Measurements from ENCODE around the gene RGPD8. TPM values are rescaled to one million over a fixed set of nuclear protein-coding genes. Genes with fewer than 3 reads are reported as not detected.
"Not testable (repeated sequence)": the region's sequence is repeated elsewhere in the genome, so short reads cannot be mapped to it uniquely, and the experiment has no call there.

The RGPD8 gene
- 6.6 TPM for polyA plus RNA-seq (2012; ENCODE audit: missing spikeins)

DNA sequence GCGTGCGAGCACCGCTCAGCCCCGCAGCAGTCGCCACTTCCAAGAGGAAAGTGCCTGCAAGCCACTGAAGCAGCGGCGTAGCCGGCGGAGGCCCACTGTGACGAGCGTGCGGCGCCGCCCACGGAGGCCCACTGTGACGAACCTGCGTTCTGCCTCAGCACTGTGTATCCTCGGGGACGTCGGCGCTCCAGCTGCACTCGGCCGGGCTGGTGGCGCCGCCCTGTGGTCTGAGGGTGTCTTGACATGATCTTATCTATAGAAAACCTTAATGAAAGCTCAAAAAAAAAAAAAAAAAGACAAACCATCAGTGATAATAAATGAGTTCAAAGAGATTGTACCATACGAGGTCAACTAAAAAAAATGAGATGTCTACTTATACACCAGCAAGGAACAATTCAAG lies at the start of gene RGPD8:
TSS of gene RGPD8 (minus strand) at position 166 of the 400 bp plus-strand sequence. CDS start 192 bp downstream, outside the sequence.
- FAIRE-seq; DNase-seq (ENCODE audit: insufficient read length): not testable (repeated sequence)

DNA sequence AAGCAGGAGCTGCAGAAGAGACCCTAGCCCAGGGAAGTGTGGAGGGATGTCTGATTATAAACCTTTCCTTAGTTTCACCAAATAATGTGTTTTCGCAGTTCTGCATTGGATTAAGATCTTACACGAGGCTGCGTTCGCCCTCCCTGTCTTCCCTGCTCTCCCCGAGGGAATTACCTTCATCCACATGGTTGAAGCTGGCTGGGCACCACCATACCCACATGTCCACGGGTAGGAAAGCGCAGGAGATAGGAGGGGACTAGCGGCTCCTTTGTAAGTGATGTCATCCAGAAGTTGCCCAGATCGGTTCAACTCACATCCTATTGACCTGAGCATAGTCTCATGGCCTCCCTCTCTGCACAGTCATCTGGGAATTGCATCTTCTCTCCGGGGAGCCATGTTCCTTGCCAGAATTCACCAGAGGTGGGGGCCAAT lies 49.6 kb upstream of the RGPD8 start:
- FAIRE-seq (no peak), DNase-seq (ENCODE audit: insufficient read length) (no peak)
- TF ChIP-seq POLR2AphosphoS5 (IDR thresholded peaks at IDR 0.05; ENCODE audit: low read depth, low read length) (no peak), POLR2A (IDR thresholded peaks at IDR 0.05; ENCODE audit: low read depth, low read length) (no peak), TAF1 (IDR thresholded peaks at IDR 0.05; ENCODE audit: borderline replicate concordance, low read depth, low read length) (no peak)

DNA sequence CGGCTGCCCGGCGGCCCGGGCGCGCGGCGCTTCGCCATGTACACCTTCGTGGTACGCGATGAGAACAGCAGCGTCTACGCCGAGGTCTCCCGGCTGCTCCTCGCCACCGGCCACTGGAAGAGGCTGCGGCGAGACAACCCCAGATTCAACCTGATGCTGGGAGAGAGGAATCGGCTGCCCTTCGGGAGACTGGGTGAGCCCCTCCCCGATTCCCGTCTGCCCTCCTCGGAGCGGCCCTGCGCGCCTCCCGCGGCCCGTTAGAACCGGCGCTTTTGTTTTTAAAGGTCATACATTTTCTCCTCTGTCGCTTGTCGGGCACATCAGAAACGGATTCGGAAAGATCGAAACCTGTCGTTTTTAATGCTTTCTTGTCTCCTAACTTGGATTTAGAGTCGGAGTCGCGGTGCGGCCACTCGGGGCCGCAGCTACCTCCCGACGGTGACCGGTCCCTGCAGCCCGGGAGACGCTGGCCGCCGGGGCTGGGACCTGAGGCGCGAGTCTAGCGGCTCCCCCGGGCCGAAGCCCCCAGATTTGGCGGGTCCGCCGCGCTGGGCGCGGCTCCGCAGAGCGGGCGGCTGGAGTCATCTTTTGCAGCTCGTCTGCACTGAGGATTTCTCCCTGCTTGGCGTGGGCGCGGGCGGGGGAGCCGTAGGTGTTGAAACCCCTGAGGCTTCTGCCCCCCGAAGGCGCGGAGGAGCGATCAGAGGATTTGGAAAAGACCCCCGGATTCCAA lies 49.0 kb upstream of the RGPD8 start:
- peak; percentile 50 for DNase-seq (ENCODE audit: insufficient read length)
- FAIRE-seq: no peak
- TF ChIP-seq POLR2AphosphoS5 (IDR thresholded peaks at IDR 0.05; ENCODE audit: low read depth, low read length) (no peak), TAF1 (IDR thresholded peaks at IDR 0.05; ENCODE audit: borderline replicate concordance, low read depth, low read length) (no peak), POLR2A (IDR thresholded peaks at IDR 0.05; ENCODE audit: low read depth, low read length) (no peak)

GRCh38 chr2:112481528-112482233 lies 48.2 kb upstream of the RGPD8 start, which contains the start of gene TTL:
Gene TTL, plus strand, starts transcription at chr2:112482156. Its CDS starts 189 bp downstream, at chr2:112482345.
- FAIRE-seq: peak; percentile 73
- peak; percentile 73 for DNase-seq (ENCODE audit: insufficient read length)
- TF ChIP-seq POLR2A (IDR thresholded peaks at IDR 0.05; ENCODE audit: low read depth, low read length): peak; percentile 37; the same call in 1 of the 2 replicates
- no peak for TF ChIP-seq TAF1 (IDR thresholded peaks at IDR 0.05; ENCODE audit: borderline replicate concordance, low read depth, low read length)

DNA sequence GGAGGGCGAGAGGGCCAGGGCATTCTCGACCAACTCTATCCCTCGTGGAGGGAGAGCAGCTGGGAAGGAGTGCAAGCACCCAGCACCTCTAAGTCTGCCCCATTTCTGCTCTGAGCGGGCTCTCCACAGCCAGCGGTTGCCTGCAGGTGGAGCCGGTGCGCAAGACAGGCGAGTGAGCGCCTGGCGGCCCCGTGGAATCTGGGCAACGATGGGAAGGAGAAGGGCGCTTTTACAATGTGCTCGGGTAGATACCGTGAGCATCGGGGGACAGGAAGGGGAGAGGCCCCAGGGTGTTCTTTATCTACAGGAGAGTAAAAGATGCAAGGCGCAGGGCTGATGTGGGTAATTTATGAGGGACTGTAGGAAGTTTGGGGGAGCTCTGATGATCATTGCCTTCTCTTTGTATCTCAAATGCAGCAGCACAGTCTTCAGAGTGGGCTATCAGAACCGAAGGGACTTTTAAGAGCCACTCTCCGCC lies 47.6 kb upstream of the RGPD8 start:
- TF ChIP-seq POLR2A (IDR thresholded peaks at IDR 0.05; ENCODE audit: low read depth, low read length): peak; percentile 35; the same call in 1 of the 2 replicates
- 0 out of 2 replicates have a peak, but pooled peaks have one; percentile 21 for TF ChIP-seq POLR2AphosphoS5 (IDR thresholded peaks at IDR 0.05; ENCODE audit: low read depth, low read length)
- no peak for TF ChIP-seq TAF1 (IDR thresholded peaks at IDR 0.05; ENCODE audit: borderline replicate concordance, low read depth, low read length)
- FAIRE-seq: peak; percentile 61
- DNase-seq (ENCODE audit: insufficient read length): peak; percentile 76

GRCh38 chr2:112480530-112481049 lies 47.1 kb upstream of the RGPD8 start:
- DNase-seq (ENCODE audit: insufficient read length): peak; percentile 29
- no peak for TF ChIP-seq TAF1 (IDR thresholded peaks at IDR 0.05; ENCODE audit: borderline replicate concordance, low read depth, low read length)
- no peak for TF ChIP-seq POLR2AphosphoS5 (IDR thresholded peaks at IDR 0.05; ENCODE audit: low read depth, low read length)
- no peak for TF ChIP-seq POLR2A (IDR thresholded peaks at IDR 0.05; ENCODE audit: low read depth, low read length)
- peak; percentile 44 for FAIRE-seq

DNA sequence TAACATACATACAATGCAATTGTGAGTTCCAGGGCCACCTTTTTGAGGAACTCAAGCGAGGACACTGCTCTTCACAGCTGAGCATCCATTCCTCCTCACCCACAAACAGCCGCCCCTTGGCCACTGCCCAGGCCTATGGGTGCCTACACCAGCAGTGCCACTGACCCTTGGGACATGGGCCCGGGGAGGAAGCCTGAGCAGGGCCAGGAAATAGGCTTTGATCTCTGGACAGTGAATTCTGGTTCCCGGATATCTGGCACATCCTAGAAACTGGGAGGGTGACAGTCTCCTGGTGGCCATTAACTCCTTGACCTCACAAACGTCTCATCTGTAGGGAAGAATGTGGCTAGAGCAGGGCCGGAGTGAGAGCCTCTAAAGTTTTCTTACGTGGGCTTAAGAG lies 43.0 kb upstream of the RGPD8 start:
- DNase-seq (ENCODE audit: insufficient read length) (no peak), FAIRE-seq (no peak)
- TF ChIP-seq TAF1 (IDR thresholded peaks at IDR 0.05; ENCODE audit: borderline replicate concordance, low read depth, low read length) (no peak), POLR2A (IDR thresholded peaks at IDR 0.05; ENCODE audit: low read depth, low read length) (no peak), POLR2AphosphoS5 (IDR thresholded peaks at IDR 0.05; ENCODE audit: low read depth, low read length) (no peak)

GRCh38 chr2:112474844-112475486 lies 41.5 kb upstream of the RGPD8 start:
- TF ChIP-seq POLR2AphosphoS5 (IDR thresholded peaks at IDR 0.05; ENCODE audit: low read depth, low read length): no peak
- TF ChIP-seq TAF1 (IDR thresholded peaks at IDR 0.05; ENCODE audit: borderline replicate concordance, low read depth, low read length): no peak
- no peak for TF ChIP-seq POLR2A (IDR thresholded peaks at IDR 0.05; ENCODE audit: low read depth, low read length)
- no peak for FAIRE-seq

DNA sequence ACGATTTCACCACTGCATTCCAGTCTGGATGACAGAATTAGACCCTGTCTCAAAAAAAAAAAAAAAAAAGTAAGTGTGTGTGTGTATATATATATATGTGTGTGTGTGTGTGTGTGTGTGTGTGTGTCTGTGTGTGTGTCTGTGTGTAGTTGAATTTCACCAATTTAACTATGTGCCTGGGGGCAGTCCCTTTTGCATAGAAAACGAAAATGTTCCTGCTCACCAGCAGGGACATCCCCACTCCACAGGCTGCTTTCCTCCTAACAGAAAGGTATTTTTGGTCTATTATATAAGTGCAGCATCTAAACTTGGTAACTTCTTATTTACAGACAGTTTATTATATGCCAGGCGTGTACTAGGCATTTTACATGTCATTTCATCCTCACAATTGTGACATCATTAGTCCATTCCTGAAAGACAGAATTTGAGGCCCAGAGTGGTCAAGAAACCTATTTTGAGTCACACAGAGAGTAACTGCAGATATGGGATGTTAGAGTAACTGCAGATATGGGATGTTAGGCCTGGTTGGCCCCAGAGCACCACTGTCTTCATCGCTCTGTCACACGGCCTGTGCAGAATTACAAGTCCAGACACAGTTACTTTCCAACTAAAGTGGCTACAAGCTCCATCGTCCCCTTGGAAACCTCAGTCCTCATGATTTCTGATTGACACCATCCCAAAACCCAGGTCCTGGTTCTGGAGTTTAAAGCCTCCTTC lies 39.3 kb upstream of the RGPD8 start:
- DNase-seq (ENCODE audit: insufficient read length): no peak
- no peak for FAIRE-seq
- TF ChIP-seq POLR2A (IDR thresholded peaks at IDR 0.05; ENCODE audit: low read depth, low read length) (no peak), POLR2AphosphoS5 (IDR thresholded peaks at IDR 0.05; ENCODE audit: low read depth, low read length) (no peak), TAF1 (IDR thresholded peaks at IDR 0.05; ENCODE audit: borderline replicate concordance, low read depth, low read length) (no peak)

More at GRCh38 chr2:112474844-112475486, 41.5 kb upstream of the RGPD8 start:
- DNase-seq (ENCODE audit: insufficient read length): no peak

DNA sequence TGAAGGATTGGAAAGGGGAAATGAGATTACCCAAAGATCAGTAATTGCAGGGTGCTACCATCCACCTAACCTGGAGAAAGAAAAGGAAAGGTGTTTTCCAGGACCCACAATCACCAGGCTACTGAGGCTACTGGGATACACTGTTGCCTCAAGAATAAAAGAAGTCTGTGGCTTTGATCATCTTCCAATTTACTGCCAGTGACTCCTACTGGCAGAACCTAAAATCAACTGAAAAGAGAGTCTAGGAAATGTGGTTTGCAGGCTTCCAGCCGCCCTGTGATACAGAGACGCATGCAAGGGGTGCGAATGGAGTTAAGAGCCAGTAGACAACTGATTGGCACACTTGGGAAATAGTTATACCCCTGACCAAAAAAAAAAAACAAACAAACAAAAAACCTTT lies 31.9 kb upstream of the RGPD8 start:
- DNase-seq (ENCODE audit: insufficient read length) (no peak), FAIRE-seq (no peak)
- no peak for TF ChIP-seq TAF1 (IDR thresholded peaks at IDR 0.05; ENCODE audit: borderline replicate concordance, low read depth, low read length)

GRCh38 chr2:112463256-112463655 lies 29.8 kb upstream of the RGPD8 start:
- TF ChIP-seq TAF1 (IDR thresholded peaks at IDR 0.05; ENCODE audit: borderline replicate concordance, low read depth, low read length) (no peak), POLR2A (IDR thresholded peaks at IDR 0.05; ENCODE audit: low read depth, low read length) (no peak), POLR2AphosphoS5 (IDR thresholded peaks at IDR 0.05; ENCODE audit: low read depth, low read length) (no peak)
- DNase-seq (ENCODE audit: insufficient read length) (no peak), FAIRE-seq (no peak)

All from GM12892 (cell line).